ENCODE results near the gene LAD1. TPM values are rescaled to one million over a fixed set of nuclear protein-coding genes. Genes with fewer than 3 reads are reported as not detected.

LAD1 gene
- total and polyA plus RNA-seq, 10 donors: 0.64 to 4.0 (median 1.8) TPM; not detected in 3

DNA sequence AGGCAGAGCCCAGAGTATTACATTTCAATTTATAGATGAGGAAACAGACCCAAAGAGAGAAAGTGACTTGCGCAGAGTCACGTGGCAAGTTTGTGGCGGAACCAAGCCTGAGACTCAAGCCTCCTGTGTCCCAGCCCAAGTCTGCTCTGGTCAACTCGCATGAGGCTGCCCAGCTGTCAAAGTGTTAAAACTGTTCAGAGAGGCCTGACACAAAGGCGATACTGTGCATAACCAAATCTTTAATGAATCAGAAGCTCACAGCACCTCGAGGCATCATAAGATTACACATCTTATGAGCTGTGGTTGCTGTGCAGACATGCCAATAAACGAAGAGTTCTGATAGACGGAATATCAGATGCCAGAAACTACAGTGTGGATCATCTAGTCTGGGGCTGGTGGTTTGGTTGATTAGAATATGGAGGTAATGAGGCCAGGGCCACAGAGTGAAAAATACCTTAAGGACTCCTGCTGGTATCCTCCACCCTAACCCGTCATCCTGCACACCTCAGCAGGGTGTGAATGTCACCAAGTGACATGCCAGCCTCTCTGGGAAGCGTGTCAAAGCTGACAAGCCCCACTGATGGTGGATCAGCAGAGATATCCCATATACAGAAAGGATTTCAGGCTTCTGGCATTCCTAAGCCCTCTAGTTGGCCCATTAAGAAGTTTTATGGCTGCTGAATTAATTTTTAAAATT is 63.8 kb downstream of the LAD1 start:
- Histone ChIP-seq H3K27me3 (replicated peaks in 1 of 7) (peaks cover 0 to 6% (median 0%) of the 10 kb centered on the region in 7 donors), H3K4me1 (no peaks in the 10 kb centered on the region), H3K9me3 (no peaks in the 10 kb centered on the region), H3K4me3 (no peak overlapping the region), H3K36me3 (no peaks in the 10 kb centered on the region), H3K27ac (no peak overlapping the region)
- DNase-seq: peak; percentile 37
- WGBS, 5 donors: 74 to 87% (median 85%) methylated on average over 10 of the region's 10 CpGs
- TF ChIP-seq, protein P1, sequence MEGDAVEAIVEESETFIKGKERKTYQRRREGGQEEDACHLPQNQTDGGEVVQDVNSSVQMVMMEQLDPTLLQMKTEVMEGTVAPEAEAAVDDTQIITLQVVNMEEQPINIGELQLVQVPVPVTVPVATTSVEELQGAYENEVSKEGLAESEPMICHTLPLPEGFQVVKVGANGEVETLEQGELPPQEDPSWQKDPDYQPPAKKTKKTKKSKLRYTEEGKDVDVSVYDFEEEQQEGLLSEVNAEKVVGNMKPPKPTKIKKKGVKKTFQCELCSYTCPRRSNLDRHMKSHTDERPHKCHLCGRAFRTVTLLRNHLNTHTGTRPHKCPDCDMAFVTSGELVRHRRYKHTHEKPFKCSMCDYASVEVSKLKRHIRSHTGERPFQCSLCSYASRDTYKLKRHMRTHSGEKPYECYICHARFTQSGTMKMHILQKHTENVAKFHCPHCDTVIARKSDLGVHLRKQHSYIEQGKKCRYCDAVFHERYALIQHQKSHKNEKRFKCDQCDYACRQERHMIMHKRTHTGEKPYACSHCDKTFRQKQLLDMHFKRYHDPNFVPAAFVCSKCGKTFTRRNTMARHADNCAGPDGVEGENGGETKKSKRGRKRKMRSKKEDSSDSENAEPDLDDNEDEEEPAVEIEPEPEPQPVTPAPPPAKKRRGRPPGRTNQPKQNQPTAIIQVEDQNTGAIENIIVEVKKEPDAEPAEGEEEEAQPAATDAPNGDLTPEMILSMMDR (IDR thresholded peaks at IDR 0.05 in 8 of 11, conservative IDR thresholded peaks at IDR 0.05 in 3 of 11): no peak
- TF ChIP-seq POLR2AphosphoS5 (IDR thresholded peaks at IDR 0.05): no peak
- no peak for TF ChIP-seq POLR2A (IDR thresholded peaks at IDR 0.05)
- intact Hi-C loops (cut with DNase I; ENCODE audit: low total_unique reads): no loop called here

DNA sequence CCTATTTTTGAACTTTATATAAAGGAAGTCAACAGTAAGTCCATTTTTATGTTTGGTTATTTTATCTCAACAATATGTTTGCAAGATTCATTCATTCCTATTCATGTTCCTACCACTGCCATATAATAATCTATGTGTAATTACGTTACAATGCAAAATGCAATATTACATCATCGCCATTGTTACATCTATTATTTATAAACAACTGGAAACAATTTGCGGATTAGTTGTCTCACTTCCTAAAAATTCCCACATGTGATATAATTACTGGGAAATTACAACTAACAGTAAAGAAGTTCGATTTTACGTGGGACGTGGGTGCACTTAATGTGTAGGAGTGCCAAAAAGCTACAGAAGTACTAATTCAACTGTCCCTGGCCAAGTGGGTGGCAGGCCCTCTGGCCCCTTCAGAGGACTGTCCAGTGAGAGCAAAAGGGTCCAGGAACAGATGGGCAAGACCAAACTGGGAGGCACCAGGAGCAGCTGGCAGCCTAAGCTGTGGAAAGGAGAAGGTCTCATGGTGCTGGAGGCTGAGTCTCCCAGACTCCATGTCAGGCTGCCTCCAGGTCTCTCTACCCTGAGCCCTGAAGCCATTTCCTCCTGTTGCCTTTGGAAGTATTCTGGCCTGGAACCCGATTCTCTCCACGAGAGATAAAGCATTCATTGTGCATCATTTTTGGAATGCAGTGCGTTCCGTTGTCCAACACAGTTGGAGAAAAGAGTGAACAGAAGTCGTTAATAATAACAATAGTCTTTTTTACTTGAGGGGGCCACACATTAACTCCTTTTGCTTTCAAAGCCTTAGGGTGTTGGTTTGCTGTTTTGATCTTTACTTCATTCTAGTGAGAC is 64.6 kb downstream of the LAD1 start:
- H3K27ac ChIP-seq: no peak overlapping the region
- H3K27me3 ChIP-seq (replicated peaks in 1 of 7): peaks cover 0 to 6% (median 0%) of the 10 kb centered on the region in 7 donors
- no peaks in the 10 kb centered on the region for H3K36me3 ChIP-seq
- no peaks in the 10 kb centered on the region for H3K9me3 ChIP-seq
- H3K4me1 ChIP-seq: no peaks in the 10 kb centered on the region
- no peak overlapping the region for H3K4me3 ChIP-seq
- WGBS, 5 donors: 79 to 88% (median 82%) methylated on average over 11 of the region's 11 CpGs
- intact Hi-C loops (cut with DNase I; ENCODE audit: low total_unique reads): no loop called here
- peak; percentile 50 for DNase-seq
- TF ChIP-seq POLR2A (IDR thresholded peaks at IDR 0.05): no peak
- TF ChIP-seq POLR2AphosphoS5 (IDR thresholded peaks at IDR 0.05): no peak

DNA sequence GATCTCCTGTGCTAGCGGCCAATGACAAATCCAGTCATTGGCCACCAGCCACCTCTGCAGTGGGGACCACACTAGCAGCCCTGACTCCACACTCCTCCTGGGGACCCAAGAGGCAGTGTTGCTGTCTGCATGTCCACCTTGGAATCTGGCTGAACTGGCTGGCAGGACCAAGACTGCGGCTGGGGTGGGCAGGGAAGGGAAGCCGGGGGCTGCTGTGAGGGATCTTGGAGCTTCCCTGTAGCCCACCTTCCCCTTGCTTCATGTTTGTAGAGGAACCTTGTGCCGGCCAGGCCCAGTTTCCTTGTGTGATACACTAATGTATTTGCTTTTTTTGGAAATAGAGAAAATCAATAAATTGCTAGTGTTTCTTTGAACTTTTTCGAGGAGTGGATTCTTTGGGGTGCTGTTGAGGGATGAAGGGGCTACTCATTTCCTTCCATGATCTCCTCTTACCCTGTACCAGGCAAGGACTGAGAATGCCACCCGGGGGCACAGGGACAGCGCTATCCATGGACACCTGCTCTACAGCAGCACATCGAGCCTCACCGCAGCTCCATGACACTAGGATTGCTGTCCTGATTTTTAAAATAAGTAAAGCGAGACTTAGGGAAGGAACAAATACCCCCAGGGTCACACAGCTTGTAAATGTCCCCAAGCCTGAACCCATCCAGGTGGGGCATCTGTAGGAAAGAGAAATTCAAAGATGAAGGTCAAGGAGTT is 66.3 kb downstream of the LAD1 start:
- H3K4me1 ChIP-seq: no peaks in the 10 kb centered on the region
- H3K4me3 ChIP-seq: no peak overlapping the region
- DNase-seq: peak; percentile 53
- intact Hi-C loops (cut with DNase I; ENCODE audit: low total_unique reads): no loop called here
- no peaks in the 10 kb centered on the region for H3K9me3 ChIP-seq
- H3K27ac ChIP-seq: no peak overlapping the region
- peaks cover 0 to 6% (median 0%) of the 10 kb centered on the region in 7 donors for H3K27me3 ChIP-seq (replicated peaks in 1 of 7)
- no peak for TF ChIP-seq POLR2AphosphoS5 (IDR thresholded peaks at IDR 0.05)
- no peak for TF ChIP-seq POLR2A (IDR thresholded peaks at IDR 0.05)
- TF ChIP-seq, protein P1 (IDR thresholded peaks at IDR 0.05 in 8 of 11, conservative IDR thresholded peaks at IDR 0.05 in 3 of 11): no peak
- WGBS, 5 donors: 91 to 97% (median 93%) methylated on average over 9 to 10 of the region's 10 CpGs
- H3K36me3 ChIP-seq: no peaks in the 10 kb centered on the region

DNA sequence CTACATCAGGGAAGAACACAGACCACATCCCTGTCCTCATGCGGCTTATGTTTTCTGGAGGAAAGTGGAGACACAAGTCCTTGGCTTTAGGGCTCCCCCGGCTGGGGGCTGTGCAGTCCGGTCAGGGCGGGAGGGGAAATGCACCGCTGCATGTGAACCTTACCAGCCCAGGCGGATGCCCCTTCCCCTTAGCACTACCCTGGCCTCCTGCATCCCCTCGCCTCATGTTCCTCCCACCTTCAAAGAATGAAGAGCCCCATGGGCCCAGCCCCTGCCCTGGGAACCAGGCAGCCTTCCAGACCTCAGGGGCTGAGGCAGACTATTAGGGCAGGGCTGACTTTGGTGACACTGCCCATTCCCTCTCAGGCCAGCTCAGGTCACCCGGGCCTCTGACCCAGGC is 67.1 kb downstream of the LAD1 start:
- Histone ChIP-seq H3K36me3 (no peaks in the 10 kb centered on the region), H3K27ac (no peak overlapping the region), H3K27me3 (replicated peaks in 1 of 7) (peaks cover 0 to 6% (median 0%) of the 10 kb centered on the region in 7 donors), H3K4me1 (no peaks in the 10 kb centered on the region), H3K9me3 (no peaks in the 10 kb centered on the region), H3K4me3 (no peak overlapping the region)
- intact Hi-C loops (cut with DNase I; ENCODE audit: low total_unique reads): no loop called here
- TF ChIP-seq POLR2A (IDR thresholded peaks at IDR 0.05): no peak
- TF ChIP-seq POLR2AphosphoS5 (IDR thresholded peaks at IDR 0.05): no peak
- TF ChIP-seq, protein P1 (IDR thresholded peaks at IDR 0.05 in 8 of 11, conservative IDR thresholded peaks at IDR 0.05 in 3 of 11): no peak
- WGBS, 5 donors: 82 to 91% (median 90%) methylated on average over 8 of the region's 8 CpGs
- DNase-seq: peak; percentile 66
